Liver (tissue), 9 donors: ENCODE data around the gene TRMT10C. TPM values are rescaled to one million over a fixed set of nuclear protein-coding genes. Genes with fewer than 3 reads are reported as not detected.

ENCODE experiments used
- DNase-seq: peaks from one replicate; pipeline ENCODE4 v3.0.0-alpha.2; 2017; ENCODE audit warnings: low spot score
- H3K27ac ChIP-seq, 2 donors: one replicate each; pipeline ENCODE4 v1.7.0; 2013; ENCODE audit warnings: inconsistent platforms in 2 of 2, low read length in 2 of 2, control low read depth in 1 of 2, low read depth in 1 of 2, mild to moderate bottlenecking in 1 of 2
- H3K27me3 ChIP-seq, 4 donors: one replicate each; pipeline versions ENCODE4 v1.6.1 to v1.7.0; 2013; ENCODE audit warnings: low read length in 3 of 4, inconsistent platforms in 1 of 4, mild to moderate bottlenecking in 1 of 4, moderate library complexity in 1 of 4; ENCODE audit not compliant: control insufficient read depth in 4 of 4, insufficient read depth in 4 of 4
- H3K36me3 ChIP-seq, 4 donors: one replicate each; pipeline versions ENCODE4 v1.6.1 to v1.7.0; 2013; ENCODE audit warnings: low read length in 3 of 4, mild to moderate bottlenecking in 3 of 4, low read depth in 1 of 4, moderate library complexity in 1 of 4; ENCODE audit not compliant: control insufficient read depth in 4 of 4, insufficient read depth in 3 of 4
- H3K4me1 ChIP-seq, 4 donors: one replicate each; pipeline versions ENCODE4 v1.6.1 to v1.7.0; 2013; ENCODE audit warnings: low read length in 3 of 4, mild to moderate bottlenecking in 3 of 4, moderate library complexity in 1 of 4; ENCODE audit not compliant: control insufficient read depth in 4 of 4, insufficient read depth in 4 of 4
- H3K4me3 ChIP-seq, 3 donors: one replicate each; pipeline versions ENCODE4 v1.6.1 to v1.7.0; 2013; ENCODE audit warnings: low read length in 3 of 3, control low read depth in 1 of 3, low read depth in 1 of 3, mild to moderate bottlenecking in 1 of 3
- H3K9ac ChIP-seq, 2 donors: one replicate each; pipeline ENCODE4 v1.7.0; 2013; ENCODE audit warnings: low read length in 2 of 2, mild to moderate bottlenecking in 2 of 2, moderate library complexity in 2 of 2, control low read depth in 1 of 2, low read depth in 1 of 2
- H3K9me3 ChIP-seq, 4 donors: one replicate each; pipeline versions ENCODE4 v1.6.1 to v1.7.0; 2013; ENCODE audit warnings: low read length in 3 of 4; ENCODE audit not compliant: control insufficient read depth in 4 of 4
- EGR1 ChIP-seq, 2 donors: IDR thresholded peaks; 2 replicates each; pipeline ENCODE4 v1.6.1; 2016 to 2018; ENCODE audit warnings: antibody characterized with exemption in 2 of 2, low read depth in 2 of 2
- FOXA1 ChIP-seq: IDR thresholded peaks from 2 replicates; pipeline ENCODE4 v1.6.1; 2016; ENCODE audit warnings: antibody characterized with exemption
- FOXA2 ChIP-seq: IDR thresholded peaks from 2 replicates; pipeline ENCODE4 v1.6.1; 2016; ENCODE audit warnings: antibody characterized with exemption
- GABPA ChIP-seq, 2 donors: IDR thresholded peaks in 1 of 2; conservative IDR thresholded peaks in 1 of 2; 2 replicates each; pipeline ENCODE4 v1.6.1; 2016; ENCODE audit warnings: antibody characterized with exemption in 2 of 2, mild to moderate bottlenecking in 1 of 2, moderate library complexity in 1 of 2
- HNF4A ChIP-seq, 2 donors: conservative IDR thresholded peaks; 2 replicates each; pipeline ENCODE4 v1.6.1; 2016; ENCODE audit warnings: antibody characterized with exemption in 2 of 2, mild to moderate bottlenecking in 2 of 2
- HNF4G ChIP-seq: IDR thresholded peaks from 2 replicates; pipeline ENCODE4 v1.6.1; 2016; ENCODE audit warnings: antibody characterized with exemption
- NR2F2 ChIP-seq: IDR thresholded peaks from 2 replicates; pipeline ENCODE4 v1.6.1; 2016; ENCODE audit warnings: antibody characterized with exemption
- RAD21 ChIP-seq, 2 donors: IDR thresholded peaks; 2 replicates each; pipeline ENCODE4 v1.6.1; 2016; ENCODE audit warnings: antibody characterized with exemption in 2 of 2, mild to moderate bottlenecking in 2 of 2
- RXRA ChIP-seq, 2 donors: IDR thresholded peaks; 2 replicates each; pipeline ENCODE4 v1.6.1; 2017 to 2018; ENCODE audit warnings: antibody characterized with exemption in 2 of 2, mild to moderate bottlenecking in 1 of 2
- SP1 ChIP-seq: IDR thresholded peaks from 2 replicates; pipeline ENCODE4 v1.6.1; 2018; ENCODE audit warnings: antibody characterized with exemption, mild to moderate bottlenecking
- TAF1 ChIP-seq: conservative IDR thresholded peaks from 2 replicates; pipeline ENCODE4 v1.6.1; 2016; ENCODE audit warnings: antibody characterized with exemption, mild to moderate bottlenecking
- YY1 ChIP-seq: IDR thresholded peaks from 2 replicates; pipeline ENCODE4 v1.6.1; 2016; ENCODE audit warnings: antibody characterized with exemption, mild to moderate bottlenecking
- WGBS: extraction: QIAGEN DNeasy Blood & Tissue Kit; methylation state at CpG from one replicate; pipeline ENCODE4 v1.1.7; 2013; 5-methylcytosine and 5-hydroxymethylcytosine counted together
- polyA plus RNA-seq, 2 donors: library from polyadenylated mRNA; stranded (reverse) in 1 of 2; unstranded in 1 of 2; fragments of 200-250 nt in 1 of 2; fragments of >200 nt in 1 of 2; fragmentation: Nextera tagmentation in 1 of 2; extraction: Ambion mirVana in 1 of 2; gene quantifications; one replicate each; pipeline versions ENCODE4 v1.2.1 to v1.2.3, GENCODE V29; 2013 to 2015
- total RNA-seq, 2 donors: library from RNA; depleted of rRNA; stranded (reverse); fragments of >200 nt; gene quantifications; one replicate each; pipeline ENCODE4 v1.2.3, GENCODE V29; 2014
- TF ChIP-seq, protein P1 (sequence below): fragments of 150-350 bp; IDR thresholded peaks from 2 replicates; pipeline ENCODE4 v1.5.1; 2017; ENCODE audit warnings: improper control_type of control experiment, low read depth, low read length; ENCODE audit not compliant: missing input control
- TF ChIP-seq, protein P2 (sequence below): IDR thresholded peaks from 2 replicates; pipeline ENCODE4 v1.6.1; 2016; ENCODE audit warnings: antibody characterized with exemption, mild to moderate bottlenecking
- TF ChIP-seq, protein P3 (sequence below): IDR thresholded peaks from 2 replicates; pipeline ENCODE4 v1.6.1; 2016; ENCODE audit warnings: antibody characterized with exemption
- donor health status: healthy.
- donor health status: healthy.
- donor health status: healthy.
- donor health status: healthy.
- donor health status: healthy.

TRMT10C gene
- total and polyA plus RNA-seq, 4 donors, result 12.6 to 30.3 (median 16.5) TPM

DNA sequence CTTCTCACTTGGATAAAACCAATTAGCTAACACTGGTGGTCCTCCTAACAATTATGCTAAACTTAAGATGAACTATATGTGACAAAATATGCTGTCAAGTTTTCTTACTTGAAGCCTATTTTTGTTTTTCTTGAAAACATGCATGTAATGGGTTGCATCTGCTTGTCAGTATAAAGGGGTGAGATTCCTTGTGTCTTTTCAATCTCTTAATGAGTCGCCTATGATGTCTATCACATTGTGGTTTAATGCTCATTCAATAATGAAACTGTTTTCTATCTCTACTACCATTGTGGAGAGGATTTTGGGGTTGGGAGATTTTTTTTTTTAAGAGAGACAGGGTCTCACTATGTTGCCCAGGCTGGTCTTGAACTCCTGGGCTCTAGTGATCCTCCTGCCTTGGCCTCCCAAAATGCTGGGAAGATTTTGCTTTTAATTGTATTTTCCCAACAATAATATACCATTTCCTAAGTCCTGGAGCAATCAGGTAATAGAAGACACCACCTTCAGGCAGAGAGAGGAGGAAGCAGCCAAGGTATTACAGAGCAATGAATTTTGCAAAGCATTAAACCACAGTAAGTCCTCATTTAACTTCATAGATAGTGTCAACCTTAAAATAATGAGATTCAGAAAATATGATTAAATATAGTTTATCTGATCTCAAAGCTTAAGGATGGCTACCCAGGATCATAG, 17.4 kb upstream of the TRMT10C start:
- Histone ChIP-seq H3K4me1 (no peaks in the 10 kb centered on the region), H3K36me3 (no peaks in the 10 kb centered on the region), H3K9ac (no peak overlapping the region), H3K4me3 (no peak overlapping the region), H3K27ac (no peak overlapping the region), H3K27me3 (no peaks in the 10 kb centered on the region), H3K9me3 (no peaks in the 10 kb centered on the region)
- WGBS, result 81% methylated on average over 1 of the region's 1 CpG
- TF ChIP-seq RAD21 (IDR thresholded peaks at IDR 0.05) (peak; percentile 31 to 39), EGR1 (IDR thresholded peaks at IDR 0.05; ENCODE audit: low read depth in 2 of 2) (no peak)
- TF ChIP-seq, protein P1, sequence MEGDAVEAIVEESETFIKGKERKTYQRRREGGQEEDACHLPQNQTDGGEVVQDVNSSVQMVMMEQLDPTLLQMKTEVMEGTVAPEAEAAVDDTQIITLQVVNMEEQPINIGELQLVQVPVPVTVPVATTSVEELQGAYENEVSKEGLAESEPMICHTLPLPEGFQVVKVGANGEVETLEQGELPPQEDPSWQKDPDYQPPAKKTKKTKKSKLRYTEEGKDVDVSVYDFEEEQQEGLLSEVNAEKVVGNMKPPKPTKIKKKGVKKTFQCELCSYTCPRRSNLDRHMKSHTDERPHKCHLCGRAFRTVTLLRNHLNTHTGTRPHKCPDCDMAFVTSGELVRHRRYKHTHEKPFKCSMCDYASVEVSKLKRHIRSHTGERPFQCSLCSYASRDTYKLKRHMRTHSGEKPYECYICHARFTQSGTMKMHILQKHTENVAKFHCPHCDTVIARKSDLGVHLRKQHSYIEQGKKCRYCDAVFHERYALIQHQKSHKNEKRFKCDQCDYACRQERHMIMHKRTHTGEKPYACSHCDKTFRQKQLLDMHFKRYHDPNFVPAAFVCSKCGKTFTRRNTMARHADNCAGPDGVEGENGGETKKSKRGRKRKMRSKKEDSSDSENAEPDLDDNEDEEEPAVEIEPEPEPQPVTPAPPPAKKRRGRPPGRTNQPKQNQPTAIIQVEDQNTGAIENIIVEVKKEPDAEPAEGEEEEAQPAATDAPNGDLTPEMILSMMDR, result peak; percentile 4
- DNase-seq, result no peak

DNA sequence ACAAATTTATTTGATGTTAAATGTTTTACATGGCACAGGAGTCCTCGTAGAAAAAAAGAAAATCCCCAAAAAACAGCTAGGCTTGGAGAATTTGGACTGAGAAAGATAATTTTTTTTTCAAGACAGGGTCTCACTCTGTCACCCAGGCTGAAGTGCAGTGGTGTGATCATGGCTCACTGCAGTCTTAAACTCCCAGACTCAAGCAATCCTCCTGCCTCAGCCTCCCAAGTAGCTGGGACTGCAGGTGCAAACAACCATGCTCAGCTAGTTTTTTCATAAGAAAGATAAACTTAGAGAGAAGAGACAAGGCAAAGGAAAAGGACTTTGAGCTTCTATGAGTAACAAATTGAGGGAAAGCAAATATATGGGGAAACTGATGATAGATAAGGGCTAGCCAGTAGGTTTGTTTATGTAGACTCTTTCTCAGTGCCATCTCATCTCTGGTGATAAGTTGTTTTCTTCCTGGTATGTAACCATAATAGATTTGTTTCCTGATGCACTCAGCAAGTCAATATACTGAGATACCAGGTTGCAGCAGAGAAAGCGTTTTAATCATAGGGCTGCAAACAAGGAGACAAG, 13.1 kb upstream of the TRMT10C start:
- TF ChIP-seq RXRA (IDR thresholded peaks at IDR 0.05) (no peak), RAD21 (IDR thresholded peaks at IDR 0.05) (no peak), NR2F2 (no peak), FOXA1 (no peak), HNF4A (conservative IDR thresholded peaks at IDR 0.05) (peak; percentile 12 to 39)
- TF ChIP-seq, protein P1, result no peak
- 68% methylated on average over 2 of the region's 2 CpGs for WGBS
- DNase-seq, result no peak

DNA sequence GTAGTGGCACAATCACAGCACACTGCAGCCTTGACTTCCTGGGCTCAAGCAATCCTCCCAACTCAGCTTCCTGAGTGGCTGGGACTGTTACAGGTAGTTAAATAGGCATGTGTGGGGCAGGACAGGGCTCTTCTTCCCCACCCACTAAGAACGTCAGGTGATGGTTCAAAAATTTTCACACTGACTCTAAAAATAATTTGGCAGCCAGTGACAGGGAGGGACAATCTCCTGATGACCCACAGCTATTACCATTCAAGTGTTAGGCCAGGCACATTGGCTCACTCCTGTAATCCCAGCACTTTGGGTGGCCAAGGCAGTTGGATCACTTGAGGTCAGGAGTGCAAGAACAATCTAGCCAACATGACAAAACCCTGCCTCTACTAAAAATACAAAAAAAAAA, 12.2 kb upstream of the TRMT10C start:
- Histone ChIP-seq H3K27ac (no peak overlapping the region), H3K9ac (no peak overlapping the region), H3K36me3 (no peaks in the 10 kb centered on the region), H3K4me3 (no peak overlapping the region), H3K9me3 (no peaks in the 10 kb centered on the region), H3K4me1 (no peaks in the 10 kb centered on the region), H3K27me3 (no peaks in the 10 kb centered on the region)
- DNase-seq, result no peak
- 72% methylated on average over 1 of the region's 1 CpG for WGBS
- TF ChIP-seq, protein P2, sequence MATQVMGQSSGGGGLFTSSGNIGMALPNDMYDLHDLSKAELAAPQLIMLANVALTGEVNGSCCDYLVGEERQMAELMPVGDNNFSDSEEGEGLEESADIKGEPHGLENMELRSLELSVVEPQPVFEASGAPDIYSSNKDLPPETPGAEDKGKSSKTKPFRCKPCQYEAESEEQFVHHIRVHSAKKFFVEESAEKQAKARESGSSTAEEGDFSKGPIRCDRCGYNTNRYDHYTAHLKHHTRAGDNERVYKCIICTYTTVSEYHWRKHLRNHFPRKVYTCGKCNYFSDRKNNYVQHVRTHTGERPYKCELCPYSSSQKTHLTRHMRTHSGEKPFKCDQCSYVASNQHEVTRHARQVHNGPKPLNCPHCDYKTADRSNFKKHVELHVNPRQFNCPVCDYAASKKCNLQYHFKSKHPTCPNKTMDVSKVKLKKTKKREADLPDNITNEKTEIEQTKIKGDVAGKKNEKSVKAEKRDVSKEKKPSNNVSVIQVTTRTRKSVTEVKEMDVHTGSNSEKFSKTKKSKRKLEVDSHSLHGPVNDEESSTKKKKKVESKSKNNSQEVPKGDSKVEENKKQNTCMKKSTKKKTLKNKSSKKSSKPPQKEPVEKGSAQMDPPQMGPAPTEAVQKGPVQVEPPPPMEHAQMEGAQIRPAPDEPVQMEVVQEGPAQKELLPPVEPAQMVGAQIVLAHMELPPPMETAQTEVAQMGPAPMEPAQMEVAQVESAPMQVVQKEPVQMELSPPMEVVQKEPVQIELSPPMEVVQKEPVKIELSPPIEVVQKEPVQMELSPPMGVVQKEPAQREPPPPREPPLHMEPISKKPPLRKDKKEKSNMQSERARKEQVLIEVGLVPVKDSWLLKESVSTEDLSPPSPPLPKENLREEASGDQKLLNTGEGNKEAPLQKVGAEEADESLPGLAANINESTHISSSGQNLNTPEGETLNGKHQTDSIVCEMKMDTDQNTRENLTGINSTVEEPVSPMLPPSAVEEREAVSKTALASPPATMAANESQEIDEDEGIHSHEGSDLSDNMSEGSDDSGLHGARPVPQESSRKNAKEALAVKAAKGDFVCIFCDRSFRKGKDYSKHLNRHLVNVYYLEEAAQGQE, result no peak
- TF ChIP-seq GABPA (IDR thresholded peaks at IDR 0.05 in 1 of 2, conservative IDR thresholded peaks at IDR 0.05 in 1 of 2), result no peak
- no peak for TF ChIP-seq YY1
- TF ChIP-seq EGR1 (IDR thresholded peaks at IDR 0.05; ENCODE audit: low read depth in 2 of 2), result no peak
- no peak for TF ChIP-seq FOXA1
- TF ChIP-seq NR2F2, result no peak
- TF ChIP-seq FOXA2, result no peak
- TF ChIP-seq RXRA (IDR thresholded peaks at IDR 0.05), result no peak
- no peak for TF ChIP-seq HNF4G
- TF ChIP-seq, protein P1, result no peak
- no peak for TF ChIP-seq TAF1
- TF ChIP-seq, protein P3, sequence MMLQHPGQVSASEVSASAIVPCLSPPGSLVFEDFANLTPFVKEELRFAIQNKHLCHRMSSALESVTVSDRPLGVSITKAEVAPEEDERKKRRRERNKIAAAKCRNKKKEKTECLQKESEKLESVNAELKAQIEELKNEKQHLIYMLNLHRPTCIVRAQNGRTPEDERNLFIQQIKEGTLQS, result no peak
- no peak for TF ChIP-seq RAD21 (IDR thresholded peaks at IDR 0.05)
- TF ChIP-seq SP1, result no peak

More for the DNA sequence above, 13.1 kb upstream of the TRMT10C start:
- no peak overlapping the region for H3K9ac ChIP-seq
- no peaks in the 10 kb centered on the region for H3K27me3 ChIP-seq
- H3K9me3 ChIP-seq, result no peaks in the 10 kb centered on the region
- no peak overlapping the region for H3K4me3 ChIP-seq
- H3K36me3 ChIP-seq, result no peaks in the 10 kb centered on the region
- H3K27ac ChIP-seq, result no peak overlapping the region
- no peaks in the 10 kb centered on the region for H3K4me1 ChIP-seq
